Osteoblast (primary cell): Measurements from ENCODE around the gene ANKRD62. TPM values are rescaled to one million over a fixed set of nuclear protein-coding genes. Genes with fewer than 3 reads are reported as not detected.
A peak's percentile ranks its signal among the peaks of the same experiment; 100 is the strongest.

Experiments
- DNase-seq: peaks from one replicate; pipeline ENCODE4 v3.0.0; 2011; ENCODE audit warnings: low spot score, mixed read lengths; ENCODE audit not compliant: insufficient read length; ENCODE audit errors: missing footprints
- H2AFZ ChIP-seq: 2 replicates; pipeline ENCODE4 v1.6.0; 2011; ENCODE audit warnings: mild to moderate bottlenecking, low read length
- H3K27ac ChIP-seq: 2 replicates; pipeline ENCODE4 v1.5.1; 2011; ENCODE audit warnings: mild to moderate bottlenecking, low read depth, low read length, moderate library complexity
- H3K27me3 ChIP-seq: 2 replicates; pipeline ENCODE4 v1.6.0; 2012; ENCODE audit warnings: mild to moderate bottlenecking, control low read depth, inconsistent platforms, low read length, moderate library complexity; ENCODE audit not compliant: insufficient read depth
- H3K36me3 ChIP-seq: 2 replicates; pipeline ENCODE4 v1.5.1; 2011; ENCODE audit warnings: mild to moderate bottlenecking, low read length, control low read depth, moderate library complexity; ENCODE audit not compliant: insufficient read depth
- H3K4me1 ChIP-seq: 2 replicates; pipeline ENCODE4 v1.5.1; 2011; ENCODE audit warnings: mild to moderate bottlenecking, low read length, control low read depth, moderate library complexity; ENCODE audit not compliant: insufficient read depth
- H3K4me2 ChIP-seq: 2 replicates; pipeline ENCODE4 v1.6.0; 2011; ENCODE audit warnings: mild to moderate bottlenecking, low read length; ENCODE audit not compliant: insufficient read depth
- H3K4me3 ChIP-seq: fragments of 200-600 bp; sonication (generic); 3 replicates; pipeline ENCODE4 v1.5.1; 2012; ENCODE audit warnings: mild to moderate bottlenecking, low read length, inconsistent platforms; ENCODE audit not compliant: insufficient read depth
- H3K79me2 ChIP-seq: 2 replicates; pipeline ENCODE4 v1.6.0; 2012; ENCODE audit warnings: mild to moderate bottlenecking, low read length, control low read depth, inconsistent platforms; ENCODE audit not compliant: insufficient read depth
- H3K9me3 ChIP-seq: 2 replicates; pipeline ENCODE4 v1.5.1; 2011; ENCODE audit warnings: low read depth, low read length, control low read depth
- H4K20me1 ChIP-seq: 2 replicates; pipeline ENCODE4 v1.6.0; 2012; ENCODE audit warnings: mild to moderate bottlenecking, low read length, control low read depth; ENCODE audit not compliant: insufficient read depth
- CTCF ChIP-seq: IDR thresholded peaks from 2 replicates; pipeline ENCODE4 v1.5.1; 2011; ENCODE audit warnings: mild to moderate bottlenecking, low read depth, low read length, moderate library complexity; ENCODE audit errors: extremely low read depth
- total RNA-seq: library from RNA; depleted of rRNA; stranded (reverse); fragments of >200 nt; gene quantifications from 2 replicates; pipeline ENCODE4 v1.2.3, GENCODE V29; 2012

Gene ANKRD62
- total RNA-seq: not detected in 2 replicates

- TF ChIP-seq CTCF: no peak
These were observed at the start of gene ANKRD62 for GRCh38 chr18:12093520-12094257. Gene ANKRD62 (plus strand): TSS chr18:12093843. CDS start chr18:12094018, 175 bp downstream.

DNA sequence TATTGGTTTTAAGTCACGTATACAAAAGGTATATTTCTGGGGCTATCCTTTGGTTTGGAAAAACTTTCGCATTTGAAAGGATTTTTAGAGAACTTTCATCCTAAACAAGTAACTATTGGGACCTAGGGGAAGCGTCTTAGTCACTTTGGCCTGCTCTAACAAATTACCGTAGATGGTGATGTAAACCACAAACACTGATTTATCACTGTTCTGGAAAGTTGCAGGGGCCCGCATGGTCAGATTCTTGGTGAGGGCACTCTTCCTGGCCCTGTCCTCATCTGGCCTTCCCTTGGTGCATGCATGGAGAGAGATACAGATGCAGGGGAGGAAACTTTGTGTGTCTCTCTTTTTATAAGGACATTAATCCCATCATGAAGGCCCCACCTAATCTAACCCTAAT lies 49.1 kb upstream of the ANKRD62 start:
- Histone ChIP-seq H2AFZ (no peak overlapping the region), H3K79me2 (peaks cover 3% of the 10 kb centered on the region), H3K4me2 (no peak overlapping the region), H3K9me3 (no peaks in the 10 kb centered on the region), H3K4me1 (peaks cover 33% of the 10 kb centered on the region), H3K27me3 (no peaks in the 10 kb centered on the region), H3K4me3 (no peak overlapping the region), H4K20me1 (no peaks in the 10 kb centered on the region), H3K36me3 (no peaks in the 10 kb centered on the region), H3K27ac (no peak overlapping the region)
- no peak for DNase-seq
- no peak for TF ChIP-seq CTCF

More at GRCh38 chr18:12093520-12094257, at the start of gene ANKRD62:
- no peak within 1 kb of the TSS for H3K4me3 ChIP-seq
- H4K20me1 ChIP-seq: no peaks in the 10 kb centered on the region
- no peaks in the 10 kb centered on the region for H3K9me3 ChIP-seq
- no peak within 1 kb of the TSS for H3K4me2 ChIP-seq
- no peaks in the 10 kb centered on the region for H3K79me2 ChIP-seq
- no peak within 1 kb of the TSS for H2AFZ ChIP-seq
- H3K27me3 ChIP-seq: no peaks in the 10 kb centered on the region
- H3K36me3 ChIP-seq: no peaks in the 10 kb centered on the region
- no peaks in the 10 kb centered on the region for H3K4me1 ChIP-seq
- no peak for DNase-seq
- no peak within 1 kb of the TSS for H3K27ac ChIP-seq

DNA sequence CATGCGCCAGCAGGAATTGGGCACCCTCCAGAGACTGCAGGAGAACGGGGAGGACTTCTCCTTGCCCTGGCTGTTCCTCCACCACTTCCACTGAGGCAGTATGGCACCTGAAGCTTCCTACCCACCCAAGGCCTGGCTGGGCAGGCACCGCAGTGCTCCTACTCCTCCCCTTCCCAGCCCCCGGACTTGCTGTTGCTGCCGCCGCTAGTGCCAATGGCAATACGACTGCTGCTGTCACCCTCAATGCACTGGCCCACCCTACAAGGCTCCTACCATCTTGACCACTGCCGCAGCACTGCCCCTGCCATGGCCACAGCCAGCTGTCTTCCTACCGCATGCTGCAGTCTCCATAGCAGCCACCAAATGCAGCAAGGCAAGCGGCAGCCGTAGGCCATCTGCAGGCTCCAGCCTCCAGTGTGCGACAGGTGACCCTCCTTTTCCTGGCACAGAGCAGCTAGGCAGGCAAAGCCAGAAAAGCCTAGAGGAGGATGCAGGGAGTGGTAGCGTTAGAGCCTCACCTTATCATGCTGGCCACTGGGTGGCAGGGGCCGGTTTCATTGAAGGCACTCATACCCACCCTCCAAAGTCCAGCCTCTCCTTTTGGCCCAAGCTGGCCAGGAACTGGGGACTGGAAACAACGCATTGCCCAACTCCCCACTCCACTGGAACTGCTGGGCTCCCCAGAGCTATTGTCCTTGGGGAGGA lies 47.4 kb upstream of the ANKRD62 start:
- Histone ChIP-seq H3K9me3 (no peaks in the 10 kb centered on the region), H3K4me3 (no peak overlapping the region), H4K20me1 (no peaks in the 10 kb centered on the region), H3K4me1 (peaks cover 30% of the 10 kb centered on the region), H2AFZ (no peak overlapping the region), H3K27ac (no peak overlapping the region), H3K79me2 (peaks cover 3% of the 10 kb centered on the region), H3K36me3 (no peaks in the 10 kb centered on the region), H3K4me2 (no peak overlapping the region), H3K27me3 (no peaks in the 10 kb centered on the region)
- DNase-seq: no peak
- no peak for TF ChIP-seq CTCF

DNA sequence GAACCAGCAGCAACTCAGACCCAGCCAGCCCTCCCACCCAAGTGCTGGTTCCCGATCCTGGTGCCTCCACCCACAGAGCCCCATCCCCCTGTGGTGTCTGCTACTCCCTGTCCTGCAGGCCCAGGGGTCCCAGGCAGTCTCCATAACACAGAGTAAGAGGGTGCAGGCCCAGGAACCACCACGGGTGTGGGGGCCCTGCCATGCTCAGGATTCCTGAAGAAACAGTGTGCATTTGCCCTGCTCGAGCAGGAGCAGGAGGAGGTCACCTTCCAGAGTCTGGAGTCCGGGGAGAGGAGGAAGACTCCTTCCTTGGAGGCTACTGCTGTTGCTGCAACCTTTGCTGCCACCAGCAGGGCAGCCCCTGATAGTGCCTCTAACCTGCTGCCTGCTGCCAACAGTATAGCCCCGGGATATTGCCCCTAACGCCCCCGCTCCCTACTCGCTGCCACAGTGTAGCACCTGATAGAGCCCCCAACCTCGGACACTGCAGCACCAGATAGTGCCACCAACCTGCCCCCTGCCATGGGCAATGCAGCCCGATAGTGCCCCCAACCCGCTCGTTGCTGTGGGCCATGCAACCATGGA lies 46.8 kb upstream of the ANKRD62 start:
- Histone ChIP-seq H4K20me1 (no peaks in the 10 kb centered on the region), H3K36me3 (no peaks in the 10 kb centered on the region), H3K9me3 (no peaks in the 10 kb centered on the region), H3K79me2 (peaks cover 3% of the 10 kb centered on the region), H3K4me3 (no peak overlapping the region), H3K4me1 (peaks cover 23% of the 10 kb centered on the region), H3K27ac (no peak overlapping the region), H3K4me2 (no peak overlapping the region), H3K27me3 (no peaks in the 10 kb centered on the region), H2AFZ (no peak overlapping the region)
- peak; percentile 15 for TF ChIP-seq CTCF
- no peak for DNase-seq
